HUDEP-2 (cell line): Measurements from ENCODE around the gene AGAP2.

Experiments
- DNase-seq, 76 experiments: peaks; one replicate each; lab custom pipeline; 2025; ENCODE audit not compliant: unreplicated experiment in 76 of 76; lab: John Stamatoyannopoulos, UW

The AGAP2 gene

GRCh38 chr12:57754411-57755193 lies 16.1 kb upstream of the AGAP2 start, which contains the start of gene MARCHF9:
MARCHF9 (plus strand) TSS chr12:57755103; CDS start chr12:57755529, 426 bp downstream.
- peak in 45 of 76 experiments; percentile 2 to 61 (median 37) for DNase-seq

GRCh38 chr12:57753756-57754337 lies 15.3 kb upstream of the AGAP2 start:
- peak in 22 of 76 experiments; percentile 7 to 49 (median 20) for DNase-seq

GRCh38 chr12:57752668-57753000 lies 14.1 kb upstream of the AGAP2 start:
- no peak for DNase-seq

- peak; percentile 70 to 100 (median 99) for DNase-seq
Observed at GRCh38 chr12:57751788-57752667, 13.5 kb upstream of the AGAP2 start, which contains the start of gene CDK4. CDK4 (minus strand) TSS chr12:57752310; CDS start chr12:57751717, 593 bp downstream.

- peak in 3 of 76 experiments; percentile 37 to 49 (median 40) for DNase-seq
Observed at GRCh38 chr12:57751432-57751787, 12.9 kb upstream of the AGAP2 start.

GRCh38 chr12:57750561-57751431 lies 12.3 kb upstream of the AGAP2 start:
- no peak for DNase-seq

GRCh38 chr12:57749061-57749460 lies 10.5 kb upstream of the AGAP2 start:
- DNase-seq = peak in 1 of 76 experiments; percentile 2

GRCh38 chr12:57746025-57746424 lies 7.5 kb upstream of the AGAP2 start:
- DNase-seq = peak in 2 of 76 experiments; percentile 17 to 28

GRCh38 chr12:57745485-57745881 lies 6.9 kb upstream of the AGAP2 start:
- DNase-seq = peak in 7 of 76 experiments; percentile 10 to 39 (median 27)

- DNase-seq = peak in 75 of 76 experiments; percentile 60 to 96 (median 90)
Observed at GRCh38 chr12:57744777-57745484, 6.4 kb upstream of the AGAP2 start, which contains the start of gene TSPAN31. TSPAN31 (plus strand) TSS chr12:57745039; CDS start chr12:57745155, 116 bp downstream.

- peak in 49 of 76 experiments; percentile 26 to 79 (median 63) for DNase-seq
Observed at GRCh38 chr12:57744194-57744776, 5.7 kb upstream of the AGAP2 start.

GRCh38 chr12:57743769-57744168 lies 5.2 kb upstream of the AGAP2 start:
- no peak for DNase-seq

GRCh38 chr12:57741844-57742738 lies 3.5 kb upstream of the AGAP2 start:
- DNase-seq = peak in 46 of 76 experiments; percentile 5 to 68 (median 36)

- DNase-seq = peak in 1 of 76 experiments; percentile 7
Observed at GRCh38 chr12:57741413-57741789, 2.9 kb upstream of the AGAP2 start.

- DNase-seq = no peak
Observed at GRCh38 chr12:57740656-57741412, 2.3 kb upstream of the AGAP2 start.

- no peak for DNase-seq
Observed at GRCh38 chr12:57739914-57740538, 1.5 kb upstream of the AGAP2 start.

GRCh38 chr12:57739387-57739786 lies 845 bp upstream of the AGAP2 start:
- DNase-seq = no peak
